T47D (cell line): ENCODE measurements around the gene SHROOM3.

Experiments used
- DNase-seq, 2 experiments: peaks; one replicate each; pipeline versions ENCODE4 v3.0.0 to v3.0.0-alpha.2; 2011 to 2012; ENCODE audit warnings: low read depth in 1 of 2, low spot score in 1 of 2
- JUND ChIP-seq: IDR thresholded peaks from 2 replicates; pipeline ENCODE4 v1.6.1; 2012; ENCODE audit warnings: low read depth
- in situ Hi-C: cut with HindIII; loops from 2 replicates; pipeline ENCODE4 v1.10.0; 2016; ENCODE audit warnings: low sequenced_read_pairs, low pct_unique_long_range_greater_than_20kb

SHROOM3 gene

GRCh38 chr4:76610751-76611547 lies 175.9 kb downstream of the SHROOM3 start:
- in situ Hi-C loops, result no loop called here
- no peak for TF ChIP-seq JUND
- DNase-seq, result no peak

- in situ Hi-C loops, result no loop called here
- TF ChIP-seq JUND, result no peak
- peak in 1 of 2 experiments; percentile 45 for DNase-seq
Measured at GRCh38 chr4:76611616-76612207, 176.7 kb downstream of the SHROOM3 start.

DNA sequence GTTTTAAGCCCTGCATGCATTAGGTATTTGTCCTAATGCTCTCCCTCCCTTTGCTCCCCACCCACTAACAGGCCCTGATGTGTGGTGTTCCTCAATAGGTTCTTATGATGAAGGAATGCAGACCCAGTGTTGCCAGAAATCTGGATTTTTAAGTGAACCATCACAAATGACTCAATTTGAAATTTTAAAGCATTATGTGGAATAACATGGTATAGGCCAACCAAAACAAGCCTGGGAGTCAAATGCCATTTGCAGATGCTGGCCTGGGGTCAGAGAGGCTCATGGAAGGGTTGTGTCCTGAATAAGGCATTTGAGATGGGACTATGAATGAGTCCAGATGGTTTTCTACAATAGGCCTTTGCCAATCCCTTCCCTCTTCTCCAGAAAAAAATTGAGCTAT lies 179.6 kb downstream of the SHROOM3 start:
- no peak for TF ChIP-seq JUND
- in situ Hi-C loops, result no loop called here
- no peak for DNase-seq

- TF ChIP-seq JUND, result no peak
- no peak for DNase-seq
- in situ Hi-C loops, result no loop called here
Measured at GRCh38 chr4:76615999-76616398, 181.0 kb downstream of the SHROOM3 start.

DNA sequence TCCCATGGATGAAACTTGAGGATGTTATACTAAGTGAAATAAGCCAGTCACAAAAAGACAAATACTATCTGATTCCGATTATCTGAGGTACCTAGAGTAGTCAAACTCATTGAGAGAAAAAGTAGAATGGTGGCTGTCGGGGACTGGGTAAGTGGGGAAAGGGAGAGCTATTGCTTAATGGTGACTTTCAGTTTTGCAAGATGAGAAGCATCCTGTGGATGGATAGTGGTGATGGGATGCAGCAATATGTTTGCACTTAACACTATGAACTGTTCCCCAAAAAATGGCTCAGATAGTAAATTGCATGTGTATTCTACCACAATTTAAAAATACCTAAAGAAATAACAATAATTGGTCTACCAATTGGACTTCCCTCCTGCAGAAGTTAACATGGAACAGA lies 181.5 kb downstream of the SHROOM3 start:
- no peak for TF ChIP-seq JUND
- in situ Hi-C loops, result no loop called here
- no peak for DNase-seq

DNA sequence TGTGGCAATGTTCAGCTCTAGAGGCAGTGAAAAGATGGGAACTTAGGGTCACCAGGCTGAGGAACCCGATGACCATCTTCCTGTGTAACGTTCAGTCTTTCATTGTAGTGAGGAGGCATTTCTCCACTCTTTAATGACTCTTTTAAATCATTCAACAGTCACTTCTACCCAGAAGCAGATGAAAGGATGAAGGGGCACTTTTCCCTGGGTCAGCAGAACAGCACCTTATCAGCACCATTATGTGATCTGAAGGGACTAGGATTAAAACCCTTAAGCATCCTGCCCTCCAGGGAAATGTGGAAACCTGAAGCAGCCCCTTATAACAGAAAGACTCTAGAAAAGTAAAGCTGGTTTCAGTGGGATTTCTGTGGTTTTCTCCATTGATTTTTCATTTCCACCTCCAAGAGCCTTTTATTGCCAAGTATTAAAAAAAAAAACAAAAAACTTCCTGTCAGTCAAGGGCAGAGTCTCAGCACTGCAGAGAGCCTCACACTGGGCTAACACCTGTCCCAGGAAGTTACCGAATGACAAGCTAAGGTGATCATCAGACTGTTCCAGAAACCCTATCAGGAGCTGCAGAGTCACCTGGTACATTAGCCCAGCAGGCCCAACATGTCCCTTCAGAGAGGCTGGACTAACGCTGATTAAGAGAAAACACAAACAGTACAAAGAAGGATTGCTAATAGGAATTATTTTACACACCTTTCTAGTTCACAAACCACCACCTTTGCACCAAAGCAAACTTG lies 185.9 kb downstream of the SHROOM3 start:
- TF ChIP-seq JUND, result no peak
- in situ Hi-C loops, result no loop called here
- DNase-seq, result no peak

DNA sequence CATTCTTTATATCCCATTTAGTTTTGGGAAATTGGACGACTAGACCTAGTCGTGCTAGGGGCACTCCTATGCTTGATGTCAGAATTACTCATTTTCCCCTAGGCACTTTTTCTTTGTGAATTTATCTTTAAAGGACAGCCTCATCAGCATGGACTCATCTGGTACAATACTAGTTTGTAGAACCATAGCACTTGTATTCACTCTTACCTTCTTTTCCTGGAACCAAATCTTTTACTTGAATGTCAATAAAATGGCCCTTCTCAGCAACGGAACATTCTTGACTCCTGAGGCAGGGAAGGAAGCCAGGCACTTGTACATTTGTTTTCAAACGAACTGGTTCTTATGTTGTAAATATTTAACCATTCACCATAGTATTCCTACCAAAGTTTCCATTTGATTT lies 187.1 kb downstream of the SHROOM3 start:
- TF ChIP-seq JUND, result no peak
- in situ Hi-C loops, result no loop called here
- peak in 1 of 2 experiments; percentile 41 for DNase-seq

DNA sequence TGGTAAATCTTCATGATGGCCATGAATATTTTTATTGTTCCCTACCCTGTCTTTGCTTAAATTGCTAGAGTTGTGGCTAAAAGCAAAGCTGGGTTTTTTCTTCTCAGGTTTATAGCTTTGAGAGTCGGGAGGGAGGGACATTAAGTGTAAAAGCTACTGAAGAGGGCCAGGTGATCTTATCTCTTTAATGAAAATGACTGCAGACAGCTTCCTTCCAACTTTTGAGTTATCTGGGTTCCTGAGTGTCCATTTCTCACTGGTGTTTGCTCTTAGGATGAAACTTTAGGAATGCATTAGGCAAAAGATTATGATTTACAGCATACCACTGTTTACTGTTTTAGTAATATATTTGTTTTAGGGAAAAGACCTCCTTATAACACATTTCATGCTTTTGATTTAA lies 187.7 kb downstream of the SHROOM3 start:
- peak in 1 of 2 experiments; percentile 57 for DNase-seq
- in situ Hi-C loops, result no loop called here
- TF ChIP-seq JUND, result no peak

- DNase-seq, result peak; percentile 18 to 74
- TF ChIP-seq JUND, result no peak
- in situ Hi-C loops, result no loop called here
Measured at GRCh38 chr4:76623217-76624045, 188.4 kb downstream of the SHROOM3 start.

DNA sequence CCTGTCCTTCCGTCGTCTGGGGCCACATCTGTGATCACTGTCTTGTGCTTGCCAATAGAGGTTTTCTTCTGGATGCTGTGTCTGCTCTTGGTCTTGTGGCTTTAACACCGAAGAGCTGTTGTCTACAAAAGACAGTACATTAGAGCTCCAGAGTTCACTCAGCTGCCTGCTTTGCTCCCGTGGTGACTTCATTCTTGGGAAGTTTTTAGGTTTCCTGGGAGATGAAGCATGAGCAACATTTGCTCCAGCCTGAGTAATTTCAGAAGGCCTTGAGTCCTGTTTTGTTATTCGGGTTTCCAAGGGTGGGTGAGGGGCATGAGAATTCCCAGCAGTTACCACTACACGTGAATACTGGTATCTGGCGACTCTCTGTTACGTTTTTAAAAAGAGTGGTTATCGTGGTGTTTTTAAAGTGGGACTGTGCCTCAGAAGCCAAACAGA lies 189.2 kb downstream of the SHROOM3 start:
- DNase-seq, result peak in 1 of 2 experiments; percentile 38
- in situ Hi-C loops, result no loop called here

DNA sequence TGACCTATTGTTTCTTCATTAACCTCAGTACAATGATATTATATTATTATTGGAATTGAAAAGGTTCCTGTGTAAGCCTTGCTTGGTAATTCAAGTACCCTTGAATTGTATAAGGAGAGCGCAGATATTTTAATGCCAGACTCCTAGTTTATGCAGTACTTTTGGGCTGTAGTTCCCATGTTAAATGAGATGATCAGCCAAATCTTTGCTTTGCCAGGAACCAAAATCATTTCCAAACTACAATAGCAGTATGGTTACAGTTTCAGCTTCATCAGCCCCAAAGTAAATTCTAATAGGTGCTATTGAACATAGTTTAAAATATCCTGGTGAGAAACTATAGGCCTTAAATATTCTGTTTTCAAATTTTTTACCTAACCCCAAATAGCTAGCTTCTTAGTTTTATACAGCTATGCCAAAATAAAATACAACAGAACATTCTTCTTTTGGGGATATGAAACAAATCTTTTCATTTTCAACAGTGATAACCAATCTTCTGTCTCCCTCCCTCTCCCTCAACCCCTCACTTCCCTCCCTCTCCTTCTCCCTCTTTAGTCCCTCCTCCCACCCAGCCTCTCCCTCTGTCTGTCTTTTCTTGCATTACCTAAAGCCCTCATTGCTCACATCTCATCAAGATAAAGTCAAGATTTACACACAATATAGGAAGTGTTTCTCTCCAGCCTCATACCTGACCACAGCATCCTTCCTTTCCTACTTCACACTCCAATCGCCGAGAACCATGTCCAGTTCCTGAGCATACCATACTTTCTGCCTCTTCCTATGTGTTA lies 190.1 kb downstream of the SHROOM3 start:
- in situ Hi-C loops, result no loop called here
- no peak for TF ChIP-seq JUND
- DNase-seq, result no peak

More for the DNA sequence above, 189.2 kb downstream of the SHROOM3 start:
- no peak for TF ChIP-seq JUND
